ENCODE data around the gene SLC5A10.

SLC5A10 gene

GRCh38 chr17:18981642-18982424 lies 29.9 kb downstream of the SLC5A10 start:
- peak overlapping the region; percentile 29 to 89 (median 41) for H3K27ac Mint-ChIP-seq
- H3K4me1 Mint-ChIP-seq, result no peaks in the 10 kb centered on the region
- H3K4me3 Mint-ChIP-seq, result no peak overlapping the region
- H3K27me3 Mint-ChIP-seq (ENCODE audit: low read depth), result peaks cover 8% of the 10 kb centered on the region
- TF ChIP-seq, protein P1, sequence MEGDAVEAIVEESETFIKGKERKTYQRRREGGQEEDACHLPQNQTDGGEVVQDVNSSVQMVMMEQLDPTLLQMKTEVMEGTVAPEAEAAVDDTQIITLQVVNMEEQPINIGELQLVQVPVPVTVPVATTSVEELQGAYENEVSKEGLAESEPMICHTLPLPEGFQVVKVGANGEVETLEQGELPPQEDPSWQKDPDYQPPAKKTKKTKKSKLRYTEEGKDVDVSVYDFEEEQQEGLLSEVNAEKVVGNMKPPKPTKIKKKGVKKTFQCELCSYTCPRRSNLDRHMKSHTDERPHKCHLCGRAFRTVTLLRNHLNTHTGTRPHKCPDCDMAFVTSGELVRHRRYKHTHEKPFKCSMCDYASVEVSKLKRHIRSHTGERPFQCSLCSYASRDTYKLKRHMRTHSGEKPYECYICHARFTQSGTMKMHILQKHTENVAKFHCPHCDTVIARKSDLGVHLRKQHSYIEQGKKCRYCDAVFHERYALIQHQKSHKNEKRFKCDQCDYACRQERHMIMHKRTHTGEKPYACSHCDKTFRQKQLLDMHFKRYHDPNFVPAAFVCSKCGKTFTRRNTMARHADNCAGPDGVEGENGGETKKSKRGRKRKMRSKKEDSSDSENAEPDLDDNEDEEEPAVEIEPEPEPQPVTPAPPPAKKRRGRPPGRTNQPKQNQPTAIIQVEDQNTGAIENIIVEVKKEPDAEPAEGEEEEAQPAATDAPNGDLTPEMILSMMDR (IDR thresholded peaks at IDR 0.05; ENCODE audit: unreplicated experiment in 3 of 3), result no peak
- no peaks in the 10 kb centered on the region for H3K36me3 Mint-ChIP-seq (ENCODE audit: low read depth)
- H3K9me3 Mint-ChIP-seq, result no peaks in the 10 kb centered on the region

GRCh38 chr17:18984273-18985114 lies 32.5 kb downstream of the SLC5A10 start:
- no peaks in the 10 kb centered on the region for H3K4me1 Mint-ChIP-seq
- H3K9me3 Mint-ChIP-seq, result no peaks in the 10 kb centered on the region

GRCh38 chr17:18985475-18985874 lies 33.5 kb downstream of the SLC5A10 start:
- Mint-ChIP-seq H3K27ac (no peak overlapping the region), H3K4me1 (no peaks in the 10 kb centered on the region), H3K36me3 (ENCODE audit: low read depth) (no peaks in the 10 kb centered on the region), H3K27me3 (ENCODE audit: low read depth) (peaks cover 4% of the 10 kb centered on the region), H3K9me3 (no peaks in the 10 kb centered on the region), H3K4me3 (no peak overlapping the region)
- TF ChIP-seq, protein P1 (IDR thresholded peaks at IDR 0.05; ENCODE audit: unreplicated experiment in 3 of 3), result no peak

More at GRCh38 chr17:18984273-18985114, 32.5 kb downstream of the SLC5A10 start:
- TF ChIP-seq, protein P1 (IDR thresholded peaks at IDR 0.05; ENCODE audit: unreplicated experiment in 3 of 3), result no peak
- peaks cover 7% of the 10 kb centered on the region for H3K27me3 Mint-ChIP-seq (ENCODE audit: low read depth)
- no peaks in the 10 kb centered on the region for H3K36me3 Mint-ChIP-seq (ENCODE audit: low read depth)
- no peak overlapping the region for H3K4me3 Mint-ChIP-seq
- no peak overlapping the region for H3K27ac Mint-ChIP-seq

DNA sequence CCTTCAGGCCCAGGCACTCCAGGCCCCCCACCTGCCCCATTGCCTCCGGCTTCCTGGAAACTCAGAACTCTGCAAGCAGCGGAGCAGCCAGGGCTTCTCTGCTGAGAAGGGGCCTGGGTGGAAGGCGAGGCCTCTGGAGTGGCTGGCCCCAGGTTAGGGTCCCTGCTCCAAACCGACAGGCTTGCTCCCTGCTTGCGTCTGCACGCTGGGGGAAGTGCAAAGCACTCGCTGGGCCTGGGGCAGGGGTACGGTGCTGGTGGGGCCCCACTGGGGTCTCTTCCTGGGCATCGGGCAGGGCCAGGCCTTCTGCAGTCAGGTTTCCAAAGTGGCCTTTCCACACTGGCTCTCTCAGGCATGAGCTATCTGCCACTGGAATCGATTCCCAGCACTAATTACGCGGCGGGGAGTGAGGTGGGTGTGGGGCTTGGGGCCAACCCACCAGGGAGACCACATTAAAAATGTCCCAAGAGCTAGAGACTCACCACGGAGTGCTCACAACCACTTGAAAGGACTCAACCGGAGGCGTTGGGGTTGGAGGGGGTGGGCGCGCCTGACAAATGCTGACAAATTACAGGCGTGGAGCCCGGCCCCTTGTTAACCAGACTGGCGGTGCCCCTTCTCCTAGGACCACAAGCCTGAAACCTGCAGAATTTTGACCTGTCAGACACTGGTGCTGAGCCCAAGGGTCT lies 34.7 kb downstream of the SLC5A10 start:
- Mint-ChIP-seq H3K9me3 (no peaks in the 10 kb centered on the region), H3K4me1 (no peaks in the 10 kb centered on the region), H3K4me3 (no peak overlapping the region), H3K27me3 (ENCODE audit: low read depth) (no peaks in the 10 kb centered on the region), H3K36me3 (ENCODE audit: low read depth) (no peaks in the 10 kb centered on the region), H3K27ac (no peak overlapping the region)
- TF ChIP-seq, protein P1 (IDR thresholded peaks at IDR 0.05; ENCODE audit: unreplicated experiment in 3 of 3), result no peak

DNA sequence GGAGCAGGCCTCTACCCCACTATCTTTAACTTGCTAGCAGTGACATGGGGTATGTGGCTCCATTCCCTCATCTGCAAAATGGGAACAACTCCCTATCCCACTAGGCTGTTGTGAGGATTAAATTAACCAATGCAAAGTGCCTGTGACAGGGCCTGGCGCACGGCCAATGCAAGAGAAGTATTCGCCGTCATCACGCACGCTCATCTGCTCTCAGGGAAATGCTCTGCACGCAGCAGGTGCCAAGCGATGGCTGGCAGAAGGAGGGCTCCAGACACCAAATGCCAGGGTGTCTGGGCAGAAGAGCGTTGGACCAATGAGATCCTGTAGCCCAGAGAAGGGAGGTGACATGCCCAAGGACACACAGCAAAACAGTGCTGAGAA lies 35.3 kb downstream of the SLC5A10 start:
- Mint-ChIP-seq H3K4me1 (no peaks in the 10 kb centered on the region), H3K36me3 (ENCODE audit: low read depth) (no peaks in the 10 kb centered on the region), H3K9me3 (no peaks in the 10 kb centered on the region), H3K4me3 (no peak overlapping the region), H3K27ac (no peak overlapping the region), H3K27me3 (ENCODE audit: low read depth) (no peaks in the 10 kb centered on the region)
- TF ChIP-seq, protein P1 (IDR thresholded peaks at IDR 0.05; ENCODE audit: unreplicated experiment in 3 of 3), result no peak

All from nephron (organoid).